ENCODE data around the gene GBX2.

The GBX2 gene

GRCh38 chr2:236170590-236171165 lies 2.5 kb upstream of the GBX2 start:
- Histone ChIP-seq H3K27me3 (ENCODE audit: insufficient read depth, poor library complexity, severe bottlenecking) (peaks cover 63% of the 10 kb centered on the region), H3K27ac (replicated peaks) (no peak overlapping the region), H3K4me3 (replicated peaks; ENCODE audit: insufficient read depth, low read length) (no peak overlapping the region)
- TF ChIP-seq POLR2AphosphoS5 (IDR thresholded peaks at IDR 0.05; ENCODE audit: low read depth) (no peak), REST (IDR thresholded peaks at IDR 0.05; ENCODE audit: insufficient replicate concordance, low read depth) (no peak), CTCF (IDR thresholded peaks at IDR 0.05; ENCODE audit: insufficient read depth, low read length) (no peak), GABPA (IDR thresholded peaks at IDR 0.05; ENCODE audit: low read depth) (no peak), SPI1 (IDR thresholded peaks at IDR 0.05; ENCODE audit: borderline replicate concordance, low read depth) (no peak)
- no peak for DNase-seq (ENCODE audit: low read depth in 1 of 2, low spot score in 1 of 2)

- no peak overlapping the region for H3K27ac ChIP-seq (replicated peaks)
- H3K27me3 ChIP-seq (ENCODE audit: insufficient read depth, poor library complexity, severe bottlenecking), result peaks cover 70% of the 10 kb centered on the region
- no peak overlapping the region for H3K4me3 ChIP-seq (replicated peaks; ENCODE audit: insufficient read depth, low read length)
- no peak for DNase-seq (ENCODE audit: low read depth in 1 of 2, low spot score in 1 of 2)
- no peak for TF ChIP-seq GABPA (IDR thresholded peaks at IDR 0.05; ENCODE audit: low read depth)
- no peak for TF ChIP-seq REST (IDR thresholded peaks at IDR 0.05; ENCODE audit: insufficient replicate concordance, low read depth)
- no peak for TF ChIP-seq SPI1 (IDR thresholded peaks at IDR 0.05; ENCODE audit: borderline replicate concordance, low read depth)
- TF ChIP-seq POLR2AphosphoS5 (IDR thresholded peaks at IDR 0.05; ENCODE audit: low read depth), result no peak
- TF ChIP-seq CTCF (IDR thresholded peaks at IDR 0.05; ENCODE audit: insufficient read depth, low read length), result no peak
Measured at GRCh38 chr2:236169741-236170589, 1.8 kb upstream of the GBX2 start.

GRCh38 chr2:236169151-236169721 lies 1.1 kb upstream of the GBX2 start:
- Histone ChIP-seq H3K4me3 (replicated peaks; ENCODE audit: insufficient read depth, low read length) (no peak overlapping the region), H3K27ac (replicated peaks) (no peak overlapping the region), H3K27me3 (ENCODE audit: insufficient read depth, poor library complexity, severe bottlenecking) (peaks cover 69% of the 10 kb centered on the region)
- TF ChIP-seq POLR2AphosphoS5 (IDR thresholded peaks at IDR 0.05; ENCODE audit: low read depth) (no peak), CTCF (IDR thresholded peaks at IDR 0.05; ENCODE audit: insufficient read depth, low read length) (no peak), SPI1 (IDR thresholded peaks at IDR 0.05; ENCODE audit: borderline replicate concordance, low read depth) (no peak), GABPA (IDR thresholded peaks at IDR 0.05; ENCODE audit: low read depth) (no peak), REST (IDR thresholded peaks at IDR 0.05; ENCODE audit: insufficient replicate concordance, low read depth) (no peak)
- no peak for DNase-seq (ENCODE audit: low read depth in 1 of 2, low spot score in 1 of 2)
